B cell (primary cell): Measurements from ENCODE around the gene CACNA1G. TPM values are rescaled to one million over a fixed set of nuclear protein-coding genes. Genes with fewer than 3 reads are reported as not detected.

ENCODE experiments used
- ATAC-seq: fragments of 200-7000 bp; cut with Tn5 transposase; one replicate; pipeline ENCODE4 v1.10.0; 2021; ENCODE audit warnings: low read depth, mild to moderate bottlenecking, moderate number of reproducible peaks, moderate library complexity
- CTCF ChIA-PET: fragments of 350-600 bp; sonication (Branson Sonifier 250); formaldehyde crosslinking; loops from one replicate; lab custom pipeline; 2021; ENCODE audit warnings: antibody characterized with exemption, inconsistent platforms; lab: Charles Lee
- POLR2A ChIA-PET: fragments of 350-600 bp; sonication (Branson Sonifier 250); formaldehyde crosslinking; loops from one replicate; lab custom pipeline; 2021; ENCODE audit warnings: antibody characterized with exemption; lab: Charles Lee
- DNase-seq: peaks from one replicate; pipeline ENCODE4 v3.0.0; 2013
- H2AFZ ChIP-seq: 2 replicates; pipeline ENCODE4 v1.6.1; 2012; ENCODE audit warnings: mild to moderate bottlenecking, low read depth, low read length; ENCODE audit not compliant: insufficient read depth, poor library complexity, severe bottlenecking
- H3K27ac ChIP-seq, 2 donors: 1 replicate in 1 of 2; 2 replicates in 1 of 2; pipeline ENCODE4 v1.5.1; 2012 to 2013; ENCODE audit warnings: low read length in 2 of 2, mild to moderate bottlenecking in 2 of 2, moderate library complexity in 1 of 2
- H3K27me3 ChIP-seq, 4 experiments: fragments of 200-600 bp in 1 of 4; sonication (generic) in 1 of 4; replicated peaks in 1 of 4; 1 replicate in 2 of 4; 2 replicates in 2 of 4; pipeline versions ENCODE4 v1.6.1 to v1.7.0; 2013 to 2016; ENCODE audit warnings: low read length in 3 of 4, mild to moderate bottlenecking in 2 of 4, mixed read lengths in 1 of 4, moderate library complexity in 1 of 4; ENCODE audit not compliant: insufficient read depth in 4 of 4, control insufficient read depth in 3 of 4; ENCODE audit errors: control extremely low read depth in 1 of 4
- H3K36me3 ChIP-seq, 2 experiments: replicated peaks in 1 of 2; 1 replicate in 1 of 2; 2 replicates in 1 of 2; pipeline versions ENCODE4 v1.6.1 to v1.7.1; 2013; ENCODE audit warnings: low read length in 1 of 2; ENCODE audit not compliant: insufficient read depth in 2 of 2, control insufficient read depth in 1 of 2; ENCODE audit errors: control extremely low read depth in 1 of 2, extremely low read depth in 1 of 2
- H3K4me1 ChIP-seq, 2 donors: fragments of 200-600 bp in 1 of 2; sonication (generic) in 1 of 2; 1 replicate in 1 of 2; 2 replicates in 1 of 2; pipeline versions ENCODE4 v1.5.1 to v1.6.1; 2013 to 2017; ENCODE audit warnings: low read length in 2 of 2; ENCODE audit not compliant: control insufficient read depth in 2 of 2, insufficient read depth in 2 of 2
- H3K4me2 ChIP-seq: replicated peaks from 2 replicates; pipeline ENCODE3; 2012; ENCODE audit warnings: mild to moderate bottlenecking, low read depth, low read length; ENCODE audit not compliant: poor library complexity, severe bottlenecking
- H3K4me3 ChIP-seq, 5 experiments: fragments of 200-600 bp in 1 of 5; sonication (generic) in 1 of 5; 1 replicate in 3 of 5; 2 replicates in 2 of 5; pipeline versions ENCODE4 v1.5.1 to v1.7.0; 2011 to 2016; ENCODE audit warnings: low read length in 4 of 5, mild to moderate bottlenecking in 4 of 5, low read depth in 2 of 5, control low read depth in 1 of 5, moderate library complexity in 1 of 5; ENCODE audit not compliant: insufficient read depth in 1 of 5; ENCODE audit errors: control extremely low read depth in 1 of 5, extremely low read depth in 1 of 5
- H3K79me2 ChIP-seq: fragments of 200-600 bp; sonication (generic); one replicate; pipeline ENCODE4 v1.6.0; 2016; ENCODE audit warnings: low read length; ENCODE audit not compliant: control insufficient read depth, insufficient read depth
- H3K9ac ChIP-seq: fragments of 200-600 bp; sonication (generic); 2 replicates; pipeline ENCODE4 v1.6.1; 2017; ENCODE audit warnings: mild to moderate bottlenecking, low read length, moderate library complexity
- H3K9me3 ChIP-seq, 3 donors: one replicate each; pipeline versions ENCODE4 v1.6.1 to v1.7.1; 2013; ENCODE audit warnings: low read length in 2 of 3; ENCODE audit not compliant: control insufficient read depth in 2 of 3, insufficient read depth in 1 of 3; ENCODE audit errors: control extremely low read depth in 1 of 3
- H4K20me1 ChIP-seq: 2 replicates; pipeline ENCODE4 v1.6.0; 2012; ENCODE audit warnings: mild to moderate bottlenecking, low read length; ENCODE audit not compliant: insufficient read depth, control insufficient read depth, poor library complexity, severe bottlenecking
- H3K27ac Mint-ChIP-seq: one replicate; pipeline ENCODE4 v1.8.0; 2021; ENCODE audit warnings: mixed read lengths
- H3K27me3 Mint-ChIP-seq: one replicate; pipeline ENCODE4 v1.8.0; 2021; ENCODE audit warnings: mixed read lengths
- H3K4me1 Mint-ChIP-seq: one replicate; pipeline ENCODE4 v1.8.0; 2021; ENCODE audit warnings: mixed read lengths
- H3K4me3 Mint-ChIP-seq: one replicate; pipeline ENCODE4 v1.8.0; 2021; ENCODE audit warnings: mixed read lengths
- H3K9me3 Mint-ChIP-seq: one replicate; pipeline ENCODE4 v1.8.0; 2022; ENCODE audit warnings: mixed read lengths; ENCODE audit not compliant: insufficient read depth
- EZH2 ChIP-seq: IDR thresholded peaks from 2 replicates; pipeline ENCODE4 v1.6.1; 2012; ENCODE audit warnings: borderline replicate concordance, low read depth, mild to moderate bottlenecking, moderate library complexity, low read length; ENCODE audit not compliant: insufficient read depth, poor library complexity, severe bottlenecking
- WGBS: methylation state at CpG from one replicate; pipeline ENCODE4 v1.1.5; 2013; ENCODE audit warnings: missing lambda C conversion rate; ENCODE audit not compliant: insufficient coverage; 5-methylcytosine and 5-hydroxymethylcytosine counted together
- intact Hi-C: fragments of 100-400 bp; cut with micrococcal nuclease; formaldehyde crosslinking; loops from one replicate; pipeline ENCODE4 v1.10.0; 2022
- polyA plus RNA-seq: library from polyadenylated mRNA; depleted of rRNA; stranded (reverse); fragments of >200 nt; gene quantifications from 2 replicates; pipeline ENCODE4 v1.2.3, GENCODE V29; 2012
- total RNA-seq, 2 donors: library from RNA; stranded (reverse); fragments of 120-200 nt in 1 of 2; gene quantifications; 1 replicate in 1 of 2; 2 replicates in 1 of 2; pipeline versions ENCODE4 v1.2.3 to v1.2.4, GENCODE V29; 2013 to 2022
- TF ChIP-seq, protein P1 (sequence below): fragments of 200-600 bp; IDR thresholded peaks from one replicate; pipeline ENCODE4 v1.8.0; 2022; ENCODE audit warnings: antibody characterized with exemption, mild to moderate bottlenecking

The CACNA1G gene
- total and polyA plus RNA-seq, 2 donors (not counting 1 experiment from before 2014, with no cell fraction given): 0.12 TPM; not detected in 1

DNA sequence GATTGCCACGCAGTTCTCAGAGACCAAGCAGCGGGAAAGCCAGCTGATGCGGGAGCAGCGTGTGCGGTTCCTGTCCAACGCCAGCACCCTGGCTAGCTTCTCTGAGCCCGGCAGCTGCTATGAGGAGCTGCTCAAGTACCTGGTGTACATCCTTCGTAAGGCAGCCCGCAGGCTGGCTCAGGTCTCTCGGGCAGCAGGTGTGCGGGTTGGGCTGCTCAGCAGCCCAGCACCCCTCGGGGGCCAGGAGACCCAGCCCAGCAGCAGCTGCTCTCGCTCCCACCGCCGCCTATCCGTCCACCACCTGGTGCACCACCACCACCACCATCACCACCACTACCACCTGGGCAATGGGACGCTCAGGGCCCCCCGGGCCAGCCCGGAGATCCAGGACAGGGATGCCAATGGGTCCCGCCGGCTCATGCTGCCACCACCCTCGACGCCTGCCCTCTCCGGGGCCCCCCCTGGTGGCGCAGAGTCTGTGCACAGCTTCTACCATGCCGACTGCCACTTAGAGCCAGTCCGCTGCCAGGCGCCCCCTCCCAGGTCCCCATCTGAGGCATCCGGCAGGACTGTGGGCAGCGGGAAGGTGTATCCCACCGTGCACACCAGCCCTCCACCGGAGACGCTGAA lies 15.2 kb downstream of the CACNA1G start:
- Histone ChIP-seq H3K4me2 (no peak overlapping the region), H4K20me1 (no peaks in the 10 kb centered on the region), H3K4me1 (no peaks in the 10 kb centered on the region), H3K4me3 (no peak overlapping the region), H2AFZ (no peak overlapping the region), H3K27ac (no peak overlapping the region), H3K27me3 (peaks cover 0 to 8% (median 0%) of the 10 kb centered on the region in 4 experiments), H3K9me3 (no peaks in the 10 kb centered on the region), H3K79me2 (no peaks in the 10 kb centered on the region), H3K36me3 (no peaks in the 10 kb centered on the region), H3K9ac (no peak overlapping the region)
- CTCF ChIA-PET: no interaction called here
- H3K9me3 Mint-ChIP-seq: no peaks in the 10 kb centered on the region
- ATAC-seq (no peak), DNase-seq (no peak)
- POLR2A ChIA-PET: no interaction called here
- 89% methylated on average over 33 of the region's 33 CpGs for WGBS
- H3K27ac Mint-ChIP-seq: no peak overlapping the region
- no peak overlapping the region for H3K4me3 Mint-ChIP-seq
- TF ChIP-seq, protein P1, sequence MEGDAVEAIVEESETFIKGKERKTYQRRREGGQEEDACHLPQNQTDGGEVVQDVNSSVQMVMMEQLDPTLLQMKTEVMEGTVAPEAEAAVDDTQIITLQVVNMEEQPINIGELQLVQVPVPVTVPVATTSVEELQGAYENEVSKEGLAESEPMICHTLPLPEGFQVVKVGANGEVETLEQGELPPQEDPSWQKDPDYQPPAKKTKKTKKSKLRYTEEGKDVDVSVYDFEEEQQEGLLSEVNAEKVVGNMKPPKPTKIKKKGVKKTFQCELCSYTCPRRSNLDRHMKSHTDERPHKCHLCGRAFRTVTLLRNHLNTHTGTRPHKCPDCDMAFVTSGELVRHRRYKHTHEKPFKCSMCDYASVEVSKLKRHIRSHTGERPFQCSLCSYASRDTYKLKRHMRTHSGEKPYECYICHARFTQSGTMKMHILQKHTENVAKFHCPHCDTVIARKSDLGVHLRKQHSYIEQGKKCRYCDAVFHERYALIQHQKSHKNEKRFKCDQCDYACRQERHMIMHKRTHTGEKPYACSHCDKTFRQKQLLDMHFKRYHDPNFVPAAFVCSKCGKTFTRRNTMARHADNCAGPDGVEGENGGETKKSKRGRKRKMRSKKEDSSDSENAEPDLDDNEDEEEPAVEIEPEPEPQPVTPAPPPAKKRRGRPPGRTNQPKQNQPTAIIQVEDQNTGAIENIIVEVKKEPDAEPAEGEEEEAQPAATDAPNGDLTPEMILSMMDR: no peak
- TF ChIP-seq EZH2: no peak
- peaks cover 33% of the 10 kb centered on the region for H3K27me3 Mint-ChIP-seq
- intact Hi-C loops: no loop called here
- H3K4me1 Mint-ChIP-seq: no peaks in the 10 kb centered on the region

DNA sequence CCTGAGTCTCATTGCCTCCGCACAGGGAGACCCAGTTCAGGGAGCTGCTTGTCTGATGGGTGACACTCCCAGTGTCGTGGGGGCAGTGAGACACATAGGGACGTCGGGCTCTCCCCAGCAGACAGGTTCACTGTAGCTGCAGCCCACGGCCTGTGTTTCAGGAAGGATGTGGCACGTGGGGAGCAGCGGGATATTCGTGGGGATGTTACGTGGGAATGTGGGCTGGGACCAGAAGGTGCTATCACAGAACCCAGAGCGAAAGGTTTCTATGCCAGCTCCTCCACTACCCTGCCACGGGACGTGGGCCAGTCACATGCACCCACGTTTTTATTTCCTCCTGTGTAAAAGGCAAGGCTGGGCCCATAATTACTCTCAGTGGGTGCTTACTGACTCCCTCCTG lies 16.3 kb downstream of the CACNA1G start:
- no peak overlapping the region for H3K27ac Mint-ChIP-seq
- WGBS: 67% methylated on average over 13 of the region's 13 CpGs
- intact Hi-C loops: no loop called here
- H3K27me3 Mint-ChIP-seq: peaks cover 30% of the 10 kb centered on the region
- POLR2A ChIA-PET: no interaction called here
- Histone ChIP-seq H3K27ac (no peak overlapping the region), H3K36me3 (no peaks in the 10 kb centered on the region), H3K9ac (no peak overlapping the region), H3K27me3 (peaks cover 0 to 8% (median 3%) of the 10 kb centered on the region in 4 experiments), H3K4me3 (no peak overlapping the region), H3K4me2 (no peak overlapping the region), H3K9me3 (no peaks in the 10 kb centered on the region), H4K20me1 (no peaks in the 10 kb centered on the region), H3K79me2 (no peaks in the 10 kb centered on the region), H2AFZ (no peak overlapping the region), H3K4me1 (no peaks in the 10 kb centered on the region)
- no peak for TF ChIP-seq EZH2
- TF ChIP-seq, protein P1: no peak
- H3K4me1 Mint-ChIP-seq: no peaks in the 10 kb centered on the region
- H3K9me3 Mint-ChIP-seq: no peaks in the 10 kb centered on the region
- ATAC-seq (no peak), DNase-seq (no peak)
- no peak overlapping the region for H3K4me3 Mint-ChIP-seq
- CTCF ChIA-PET: interaction anchor here (0.7 kb wide), 1 partner anchor 61 kb away, joined by 3 read pairs; no protein-coding TSS in a partner anchor
